DMS114 treated with DMSO at 0.1 percent for 48 hours (cell line): Measurements from ENCODE around the gene NCKIPSD.

Experiments used
- DNase-seq: peaks from one replicate; lab custom pipeline; 2025; ENCODE audit not compliant: unreplicated experiment; lab: John Stamatoyannopoulos, UW

Gene NCKIPSD

DNA sequence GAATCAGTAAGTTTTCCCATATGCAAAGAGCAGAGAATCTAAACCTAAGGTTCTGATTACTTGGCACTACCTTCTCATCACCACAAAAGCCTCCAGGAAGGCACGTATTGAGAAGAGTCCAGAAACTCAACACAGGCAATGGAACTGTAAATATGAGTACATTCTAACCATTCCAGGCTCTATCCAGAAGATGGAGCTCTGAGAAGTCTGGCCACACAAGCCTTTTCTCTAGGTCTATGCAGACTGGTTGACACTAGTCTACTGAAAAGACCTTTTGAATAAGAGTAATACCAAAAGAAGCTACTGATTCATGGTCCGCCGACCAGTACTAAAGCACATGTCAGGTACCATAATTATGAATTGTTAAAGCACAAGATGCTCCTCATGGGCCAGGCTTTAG lies 12.2 kb upstream of the NCKIPSD start:
- no peak for DNase-seq

DNA sequence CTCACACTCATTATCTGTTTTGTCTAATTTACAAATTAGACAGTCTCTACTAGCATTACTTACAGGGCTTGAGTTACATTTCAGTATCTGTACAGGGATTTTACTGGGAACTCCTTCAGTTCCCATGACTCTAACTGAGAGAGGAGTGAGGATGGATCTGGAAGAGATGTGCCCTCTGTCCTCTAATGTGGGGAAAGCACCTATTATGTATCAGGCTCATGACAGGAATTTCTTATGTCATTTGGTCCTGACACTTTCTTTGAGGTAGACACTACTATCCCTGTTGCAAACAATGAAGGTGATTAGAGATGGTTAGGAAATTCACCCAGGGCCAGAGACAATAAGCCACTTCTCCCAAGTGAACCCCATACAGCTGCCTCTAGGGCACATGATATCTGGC lies 10.9 kb upstream of the NCKIPSD start:
- no peak for DNase-seq

- DNase-seq: no peak
Observed at GRCh38 chr3:48696156-48696555, 10.4 kb upstream of the NCKIPSD start.

- DNase-seq: no peak
Observed at GRCh38 chr3:48695393-48695753, 9.7 kb upstream of the NCKIPSD start.

DNA sequence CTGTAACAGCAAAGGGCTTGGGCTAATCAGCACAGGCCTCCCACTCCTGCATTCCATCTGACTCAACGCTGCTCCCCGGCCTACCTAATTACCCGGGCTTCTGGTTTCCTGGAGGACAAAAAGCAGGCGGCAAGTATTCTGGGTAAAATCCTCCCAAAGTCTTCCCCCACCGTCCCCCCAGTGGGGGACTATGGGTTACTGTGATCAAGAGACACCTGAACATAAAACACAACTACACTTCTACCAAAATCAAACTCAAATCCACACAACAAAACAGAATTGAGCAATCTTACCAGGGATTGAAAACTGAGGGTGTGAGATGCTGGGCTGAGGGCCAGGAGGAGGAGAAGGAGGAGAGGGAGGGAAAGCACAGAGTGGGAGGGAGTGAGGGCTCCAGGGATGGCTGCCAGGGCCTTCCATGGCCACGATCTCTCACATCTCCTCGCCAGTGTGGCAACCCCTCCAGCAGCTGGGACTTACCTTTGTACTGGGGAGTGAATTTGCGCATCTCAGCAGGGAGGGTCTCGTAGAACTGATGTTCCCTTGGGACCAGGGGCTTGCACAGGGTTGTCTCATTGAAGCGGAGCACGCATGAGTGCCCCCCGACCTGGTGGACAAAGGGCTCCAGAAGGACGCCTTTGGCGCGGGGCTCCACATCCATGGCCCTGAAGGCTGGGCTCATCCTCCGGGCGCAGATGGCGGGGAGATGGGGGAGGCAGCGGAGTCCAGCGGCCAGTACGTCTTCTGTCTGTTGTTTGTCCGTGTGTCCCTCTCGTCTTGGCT lies 9.1 kb upstream of the NCKIPSD start:
- no peak for DNase-seq

DNA sequence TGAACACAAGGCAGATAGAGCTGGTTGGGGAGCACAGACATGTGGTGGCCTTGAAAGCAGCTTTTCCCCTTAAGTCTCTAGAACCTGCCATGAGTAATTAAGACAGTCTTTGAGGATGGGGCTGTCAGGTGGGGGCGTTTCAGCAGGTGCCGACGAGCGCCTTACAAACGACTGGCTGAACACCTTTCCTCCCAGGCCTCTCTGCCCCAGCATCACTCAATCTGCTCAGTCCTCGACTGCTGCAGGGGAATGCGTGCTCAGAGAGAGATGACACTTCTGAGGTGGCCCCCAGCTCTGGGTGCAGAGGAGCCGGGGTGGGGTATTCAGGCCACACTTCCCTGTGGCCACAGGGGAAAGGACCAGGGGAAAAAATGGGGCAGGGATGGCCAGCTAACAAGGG lies 8.1 kb upstream of the NCKIPSD start:
- no peak for DNase-seq

DNA sequence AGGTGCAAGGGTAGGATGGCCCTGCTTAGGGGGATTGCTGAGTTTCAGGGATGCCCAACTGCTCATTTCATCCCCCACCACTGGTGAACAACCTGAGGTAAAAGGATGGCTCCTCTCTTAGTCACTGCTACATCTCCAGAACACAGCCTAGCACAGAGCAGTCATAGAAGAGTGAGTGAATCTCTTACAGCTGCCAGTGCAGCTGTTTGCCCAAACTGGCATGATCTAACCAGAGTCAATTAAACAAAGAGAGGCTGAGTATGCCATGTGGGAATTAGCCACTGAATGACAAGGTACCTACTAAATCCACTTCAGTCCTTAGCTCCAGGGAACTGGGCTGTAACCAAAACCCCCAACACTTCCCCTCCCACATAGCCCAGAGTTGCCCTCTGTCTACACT lies 6.8 kb upstream of the NCKIPSD start:
- DNase-seq: no peak

DNA sequence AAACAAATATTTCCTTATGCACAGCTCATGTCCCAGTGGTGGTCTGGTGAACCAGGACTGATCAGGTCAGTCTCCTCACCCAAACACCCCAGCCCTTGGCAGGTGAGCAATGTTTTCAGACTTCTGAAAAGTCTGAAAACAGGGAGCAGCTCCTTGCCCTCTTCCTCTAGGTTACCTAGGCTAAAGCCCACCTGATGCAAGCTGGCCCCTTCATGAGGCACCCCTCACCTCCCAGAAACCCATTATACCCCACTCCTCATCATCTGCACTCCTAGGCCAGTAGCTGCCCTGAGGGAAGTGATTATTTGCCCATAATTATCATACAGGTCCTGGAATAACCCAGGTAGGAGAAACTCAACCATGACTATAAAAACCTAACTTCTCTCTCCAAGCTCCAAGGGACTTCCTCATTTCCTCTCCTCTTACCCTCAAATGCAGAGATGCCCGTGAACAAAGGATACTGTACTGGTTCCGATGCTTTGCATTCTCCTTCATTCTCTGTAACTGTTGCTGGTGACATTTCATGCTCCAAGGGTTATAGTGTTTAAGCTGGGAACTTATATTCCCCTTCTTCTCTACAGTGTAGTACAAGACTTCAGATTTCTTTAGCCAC lies 5.2 kb upstream of the NCKIPSD start:
- DNase-seq: no peak

GRCh38 chr3:48689384-48689783 lies 3.7 kb upstream of the NCKIPSD start:
- DNase-seq: no peak

DNA sequence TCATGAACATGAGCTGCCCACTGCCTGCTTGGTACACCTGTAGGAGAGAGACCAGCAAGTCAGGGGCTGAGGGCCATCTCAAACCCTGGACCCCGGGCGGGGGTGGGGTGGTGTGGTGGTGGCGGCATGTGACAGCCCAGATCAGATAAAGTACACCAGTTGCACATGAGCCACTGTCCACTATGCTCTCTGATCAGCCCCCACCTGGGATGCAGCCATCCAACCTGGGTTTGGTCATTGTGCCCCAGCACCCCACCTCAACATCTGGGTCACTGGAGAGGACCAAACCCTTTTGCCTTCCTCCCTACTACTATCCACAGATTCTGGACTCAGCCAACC lies 3.0 kb upstream of the NCKIPSD start:
- DNase-seq: no peak

DNA sequence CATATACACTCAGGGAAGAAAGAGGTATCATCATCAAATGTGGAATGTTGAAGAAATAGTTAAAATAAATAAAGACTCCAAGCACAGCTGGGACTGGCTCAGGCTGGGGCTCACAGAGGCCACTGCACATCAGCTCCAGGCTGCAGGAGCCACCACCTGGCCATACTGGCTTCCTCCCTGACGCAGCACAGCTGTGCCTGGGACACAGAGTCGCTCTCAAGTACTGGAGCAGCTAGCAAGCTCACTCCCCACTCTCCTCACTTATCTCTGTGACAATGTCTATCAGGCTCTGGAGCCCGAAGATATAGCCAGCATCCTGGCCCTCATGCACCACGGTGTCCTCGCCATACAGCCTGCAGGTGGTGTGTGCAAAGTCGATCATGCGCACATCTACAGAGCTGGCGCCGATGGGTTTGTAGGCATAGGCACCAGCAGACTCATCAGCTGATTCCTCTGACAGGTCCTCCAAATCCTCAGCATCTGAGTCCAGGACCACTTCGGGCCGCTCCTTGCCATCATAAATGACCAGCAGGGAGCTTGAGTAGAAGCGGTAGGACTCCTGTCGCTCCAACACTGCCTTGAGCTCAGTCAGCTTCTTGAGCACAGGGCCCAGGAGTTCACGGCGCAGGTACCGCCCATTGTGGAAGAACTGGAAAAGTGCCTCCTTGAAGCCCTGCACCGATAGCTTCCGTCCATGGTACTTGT lies 2.5 kb upstream of the NCKIPSD start:
- DNase-seq: no peak

DNA sequence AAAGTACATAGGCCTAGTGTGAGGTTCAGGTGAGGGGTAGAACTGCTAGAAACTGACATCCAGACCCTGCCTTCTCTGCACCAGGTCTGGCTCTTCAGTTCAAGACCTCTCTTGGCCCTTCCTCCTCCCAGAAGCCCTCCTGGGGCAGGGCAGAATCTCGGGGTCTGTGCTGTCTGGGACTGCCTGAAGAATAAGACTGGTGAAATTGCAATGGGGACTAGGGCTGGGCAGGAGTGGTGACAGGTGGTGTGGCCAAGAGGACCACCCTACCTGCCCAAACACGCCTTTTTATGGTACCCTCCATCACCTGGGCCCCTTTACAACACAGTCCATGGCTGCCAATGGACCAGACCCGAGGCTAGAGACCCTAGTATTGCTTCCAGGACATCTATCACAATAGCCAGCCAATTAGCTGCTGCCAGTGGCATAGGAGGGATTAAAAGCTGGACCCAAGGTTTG lies 1.5 kb upstream of the NCKIPSD start:
- DNase-seq: no peak

DNA sequence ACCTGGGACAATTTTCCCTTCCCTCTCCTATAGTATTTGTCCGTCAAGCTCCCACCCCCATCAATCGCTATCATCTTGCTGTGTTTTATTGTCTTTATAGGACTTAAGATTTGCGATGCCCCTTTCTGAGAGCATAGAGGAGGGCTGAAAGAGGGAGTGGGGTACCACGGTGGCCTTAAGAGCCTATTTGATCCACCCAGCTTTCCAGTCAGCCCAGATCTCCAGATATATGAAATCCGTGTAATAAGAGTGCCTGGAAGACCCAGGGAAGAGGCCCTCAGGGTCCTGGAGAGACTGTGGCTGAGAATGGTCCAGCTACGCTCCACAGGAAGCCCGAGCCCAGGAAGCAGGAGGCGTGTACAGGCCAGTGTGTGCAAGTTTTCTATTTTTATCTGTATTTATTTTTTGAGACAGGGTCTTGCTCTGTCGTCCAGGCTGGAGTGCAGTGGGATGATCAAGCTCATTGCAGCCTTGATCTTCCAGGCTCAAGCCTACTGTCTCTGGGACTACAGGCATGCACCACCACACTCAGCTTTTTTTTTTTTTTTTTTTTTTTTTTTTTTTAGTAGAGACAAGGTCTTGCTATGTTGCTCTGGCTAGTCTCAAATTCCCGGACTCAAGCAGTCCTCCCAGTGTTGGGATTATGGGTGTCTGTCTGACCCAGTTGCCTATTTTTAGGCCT lies 964 bp upstream of the NCKIPSD start:
- no peak for DNase-seq

- no peak for DNase-seq
Observed at GRCh38 chr3:48685293-48685602, 467 bp downstream of the NCKIPSD start.

GRCh38 chr3:48684480-48685143 lies 1.1 kb downstream of the NCKIPSD start:
- DNase-seq: no peak

- DNase-seq: no peak
Observed at GRCh38 chr3:48684054-48684349, 1.7 kb downstream of the NCKIPSD start.

DNA sequence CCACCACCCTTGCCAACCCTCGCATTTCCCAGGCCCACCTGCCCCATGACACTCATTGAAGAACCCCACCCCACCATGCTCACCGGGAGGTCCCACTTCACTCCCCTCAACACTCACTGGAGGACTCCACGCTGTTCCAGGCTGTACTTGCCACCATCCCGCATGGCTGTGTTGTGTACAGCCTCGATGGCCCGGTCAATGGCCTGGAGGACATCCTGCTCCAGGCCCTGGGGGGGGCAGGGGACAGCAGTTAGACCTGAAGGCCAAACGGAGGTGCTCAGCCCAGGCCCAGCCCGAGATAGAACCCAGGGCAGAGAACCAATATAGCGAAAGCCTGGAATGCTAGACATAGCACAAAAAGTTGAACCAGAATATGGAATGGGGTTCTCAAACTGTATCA lies 2.9 kb downstream of the NCKIPSD start:
- DNase-seq: no peak

DNA sequence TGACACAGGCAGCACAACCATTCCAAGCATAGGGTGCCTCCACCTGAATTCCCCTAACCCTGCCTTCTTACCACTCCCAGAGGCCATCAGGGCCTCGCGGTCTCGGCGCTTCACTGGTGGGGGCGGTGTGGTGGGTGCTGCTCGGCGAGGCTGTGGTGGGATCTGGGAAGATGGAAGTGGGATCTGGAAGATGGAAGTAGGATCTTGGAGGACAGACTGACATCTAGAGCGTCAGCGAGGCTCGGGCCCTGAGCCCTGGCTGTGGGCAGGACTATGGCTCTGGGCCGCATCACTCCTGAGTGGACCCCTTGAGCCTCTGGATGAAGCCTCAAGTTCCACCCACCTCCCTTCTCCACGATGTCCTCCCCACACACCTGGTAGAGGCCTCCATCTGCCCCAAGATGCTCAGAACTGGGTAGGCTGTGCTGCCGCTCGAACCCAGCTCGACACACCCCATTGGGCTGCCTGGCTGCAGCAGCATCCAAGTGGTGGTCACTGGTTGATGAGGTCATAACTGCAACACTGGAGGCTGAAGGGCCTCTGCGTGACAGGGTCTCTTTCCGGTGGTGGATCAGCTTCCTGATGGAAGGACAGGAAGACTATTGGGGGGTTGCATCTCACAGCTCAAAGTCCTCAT lies 3.6 kb downstream of the NCKIPSD start:
- no peak for DNase-seq

- no peak for DNase-seq
Observed at GRCh38 chr3:48681541-48681880, 4.2 kb downstream of the NCKIPSD start.

GRCh38 chr3:48680811-48681540 lies 4.7 kb downstream of the NCKIPSD start:
- DNase-seq: no peak
